Hematopoietic multipotent progenitor cell treated with erythropoietin and hydrocortisone succinate and interleukin-3 and kit ligand, for 15 days (in vitro differentiated cells): ENCODE data around the gene SGSM1.
A peak's percentile ranks its signal among the peaks of the same experiment; 100 is the strongest.

ENCODE experiments used
- DNase-seq: peaks from one replicate; pipeline ENCODE4 v3.0.0-alpha.2; 2015; ENCODE audit warnings: low spot score

The SGSM1 gene

GRCh38 chr22:24951942-24952836 lies 146.2 kb downstream of the SGSM1 start, which contains the start of gene KIAA1671:
TSS of gene KIAA1671 (plus strand) at chr22:24952716. CDS start at chr22:25028000, 75,284 bp downstream.
- peak; percentile 74 for DNase-seq

- no peak for DNase-seq
These were observed 146.9 kb downstream of the SGSM1 start for GRCh38 chr22:24952837-24953383.

- no peak for DNase-seq
These were observed 147.5 kb downstream of the SGSM1 start for GRCh38 chr22:24953384-24954113.

GRCh38 chr22:24954114-24954463 lies 148.1 kb downstream of the SGSM1 start:
- no peak for DNase-seq

GRCh38 chr22:24954856-24955255 lies 148.8 kb downstream of the SGSM1 start:
- DNase-seq: no peak

- no peak for DNase-seq
These were observed 151.0 kb downstream of the SGSM1 start for GRCh38 chr22:24957043-24957442.

GRCh38 chr22:24961217-24961844 lies 155.3 kb downstream of the SGSM1 start:
- DNase-seq: no peak

GRCh38 chr22:24962094-24962493 lies 156.1 kb downstream of the SGSM1 start:
- no peak for DNase-seq

GRCh38 chr22:24962835-24963234 lies 156.8 kb downstream of the SGSM1 start:
- no peak for DNase-seq

GRCh38 chr22:24964441-24964840 lies 158.4 kb downstream of the SGSM1 start:
- DNase-seq: no peak

- no peak for DNase-seq
These were observed 160.0 kb downstream of the SGSM1 start for GRCh38 chr22:24965822-24966626.

GRCh38 chr22:24968066-24968561 lies 162.1 kb downstream of the SGSM1 start:
- DNase-seq: no peak

- DNase-seq: no peak
These were observed 163.7 kb downstream of the SGSM1 start for GRCh38 chr22:24969560-24970301.

GRCh38 chr22:24972369-24972768 lies 166.4 kb downstream of the SGSM1 start:
- DNase-seq: no peak

- no peak for DNase-seq
These were observed 167.9 kb downstream of the SGSM1 start for GRCh38 chr22:24973872-24974271.

GRCh38 chr22:24975125-24975640 lies 169.2 kb downstream of the SGSM1 start:
- no peak for DNase-seq

- DNase-seq: no peak
These were observed 169.9 kb downstream of the SGSM1 start for GRCh38 chr22:24975813-24976341.

GRCh38 chr22:24976442-24977218 lies 170.6 kb downstream of the SGSM1 start:
- no peak for DNase-seq
